GM23248 (cell line): Measurements from ENCODE around the gene SVEP1. TPM values are rescaled to one million over a fixed set of nuclear protein-coding genes. Genes with fewer than 3 reads are reported as not detected.
A peak's percentile ranks its signal among the peaks of the same experiment; 100 is the strongest.

Experiments used
- DNase-seq: peaks from one replicate; pipeline ENCODE4 v3.0.0-alpha.2; 2015
- H2AFZ ChIP-seq: fragments of 200-600 bp; sonication (generic); 2 replicates; pipeline ENCODE4 v1.6.1; 2016; ENCODE audit warnings: antibody characterized with exemption
- H3F3A ChIP-seq: fragments of 200-600 bp; sonication (generic); 2 replicates; pipeline ENCODE4 v1.6.1; 2016; ENCODE audit warnings: mild to moderate bottlenecking, antibody characterized with exemption, mixed run types; ENCODE audit not compliant: insufficient read depth
- H3K27ac ChIP-seq: fragments of 200-600 bp; sonication (generic); 2 replicates; pipeline ENCODE4 v1.5.1; 2016; ENCODE audit warnings: mild to moderate bottlenecking
- H3K27me3 ChIP-seq: fragments of 200-600 bp; sonication (generic); replicated peaks from 2 replicates; pipeline ENCODE4 v1.6.1; 2016; ENCODE audit warnings: mild to moderate bottlenecking; ENCODE audit not compliant: insufficient read depth
- H3K36me3 ChIP-seq: fragments of 200-600 bp; sonication (generic); 2 replicates; pipeline ENCODE4 v1.6.1; 2016; ENCODE audit warnings: low read depth, mild to moderate bottlenecking
- H3K4me1 ChIP-seq: fragments of 200-600 bp; sonication (generic); 2 replicates; pipeline ENCODE4 v1.6.1; 2016; ENCODE audit warnings: mild to moderate bottlenecking; ENCODE audit not compliant: insufficient read depth
- H3K4me2 ChIP-seq: fragments of 200-600 bp; sonication (generic); one replicate; pipeline ENCODE4 v1.6.1; 2016; ENCODE audit warnings: mild to moderate bottlenecking; ENCODE audit not compliant: unreplicated experiment
- H3K4me3 ChIP-seq: fragments of 200-600 bp; sonication (generic); 2 replicates; pipeline ENCODE4 v1.5.1; 2016; ENCODE audit warnings: mild to moderate bottlenecking
- H3K79me2 ChIP-seq: fragments of 200-600 bp; sonication (generic); 2 replicates; pipeline ENCODE4 v1.6.1; 2016; ENCODE audit warnings: mild to moderate bottlenecking; ENCODE audit not compliant: insufficient read depth
- H3K9ac ChIP-seq: fragments of 200-600 bp; sonication (generic); 2 replicates; pipeline ENCODE4 v1.6.1; 2016; ENCODE audit warnings: mild to moderate bottlenecking
- H3K9me2 ChIP-seq: fragments of 200-600 bp; sonication (generic); 2 replicates; pipeline ENCODE4 v1.6.1; 2016; ENCODE audit warnings: mixed run types, mild to moderate bottlenecking, moderate library complexity; ENCODE audit not compliant: insufficient read depth
- H3K9me3 ChIP-seq: fragments of 200-600 bp; sonication (generic); one replicate; pipeline ENCODE4 v1.6.1; 2017; ENCODE audit warnings: low read depth
- H4K20me1 ChIP-seq: fragments of 200-600 bp; sonication (generic); 2 replicates; pipeline ENCODE4 v1.6.0; 2016; ENCODE audit not compliant: insufficient read depth
- EZH2 ChIP-seq: fragments of 200-600 bp; sonication (generic); IDR thresholded peaks from 2 replicates; pipeline ENCODE4 v1.6.1; 2018; ENCODE audit warnings: antibody characterized with exemption, mild to moderate bottlenecking; ENCODE audit not compliant: insufficient read depth, poor library complexity, severe bottlenecking
- EZH2phosphoT487 ChIP-seq: fragments of 200-600 bp; sonication (generic); IDR thresholded peaks from 2 replicates; pipeline ENCODE4 v1.6.1; 2018; ENCODE audit warnings: antibody characterized with exemption, moderate library complexity, mild to moderate bottlenecking, low read depth; ENCODE audit not compliant: insufficient read depth
- WGBS, 2 experiments: methylation state at CpG; one replicate each; pipeline ENCODE4 v1.1.6; 2015 to 2017; ENCODE audit warnings: low lambda C conversion rate in 2 of 2, low coverage in 1 of 2; ENCODE audit errors: missing lambda C conversion rate in 2 of 2; 5-methylcytosine and 5-hydroxymethylcytosine counted together
- in situ Hi-C: fragments of 300-500 bp; cut with MboI; formaldehyde crosslinking; loops from 2 replicates; pipeline ENCODE4 v1.15.0; 2020
- polyA plus RNA-seq: library from polyadenylated mRNA; unstranded; fragments of >200 nt; fragmentation: Nextera tagmentation; extraction: Ambion mirVana; gene quantifications from 2 replicates; pipeline ENCODE4 v1.2.1, GENCODE V29; 2016
- total RNA-seq: library from RNA; depleted of rRNA; stranded (reverse); fragments of >200 nt; shearing (Covaris generic); gene quantifications from 2 replicates; pipeline ENCODE4 v1.2.3, GENCODE V29; 2014

Gene SVEP1
- total and polyA plus RNA-seq, 2 experiments from 2014 or later = 13.6 to 47.3 TPM

DNA sequence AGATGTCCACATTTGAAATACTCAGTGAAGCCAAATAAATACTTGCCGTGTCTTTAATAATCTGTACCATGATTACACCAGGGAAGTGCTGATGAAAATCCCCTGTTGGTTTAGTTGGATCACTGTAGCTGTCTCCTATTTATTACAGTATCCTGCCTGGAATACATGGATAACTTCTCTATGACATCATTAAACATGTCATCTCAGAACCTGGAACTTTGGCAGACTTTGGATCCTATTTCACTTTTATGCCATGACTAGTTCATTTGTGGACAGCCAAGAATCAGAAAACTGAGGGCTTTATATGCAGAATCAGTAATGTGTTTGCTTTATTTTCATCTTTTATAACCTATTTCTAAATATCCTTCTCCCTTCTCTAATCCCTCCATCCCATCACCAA is 241.8 kb downstream of the SVEP1 start, which contains the start of gene TXNDC8:
Gene TXNDC8 (minus strand): TSS at position 137 of the 400 bp plus-strand sequence.
- no peaks in the 10 kb centered on the region for H4K20me1 ChIP-seq
- no peaks in the 10 kb centered on the region for H3K9me2 ChIP-seq

DNA sequence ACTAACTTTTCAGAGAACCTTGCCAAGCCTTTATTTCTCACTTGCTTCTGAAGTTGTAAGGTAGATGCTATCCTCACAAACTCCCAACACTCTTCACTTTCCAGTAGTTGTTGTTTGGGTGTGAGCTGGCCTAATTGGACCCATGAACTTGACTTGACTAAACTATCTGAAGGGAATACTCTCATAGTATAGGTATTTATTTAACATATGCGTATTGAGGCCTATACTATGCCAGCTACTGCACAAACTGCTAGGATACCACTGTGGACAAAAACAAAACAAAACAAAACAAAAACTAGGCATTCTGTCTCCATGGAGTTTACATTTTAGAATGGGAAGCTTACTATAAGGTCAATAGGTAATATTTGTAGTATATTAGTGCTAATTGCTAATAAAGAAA is 243.2 kb downstream of the SVEP1 start:
- Histone ChIP-seq H3K9ac (no peak overlapping the region), H3K4me2 (no peak overlapping the region), H3K27ac (no peak overlapping the region), H3K27me3 (0 out of 2 replicates have a peak, but pooled peaks cover 4% of the 10 kb centered on the region), H3K79me2 (no peaks in the 10 kb centered on the region), H3K9me2 (no peaks in the 10 kb centered on the region), H3K4me3 (no peak overlapping the region), H3F3A (peaks cover 15% of the 10 kb centered on the region), H3K9me3 (no peaks in the 10 kb centered on the region), H2AFZ (no peak overlapping the region), H3K36me3 (no peaks in the 10 kb centered on the region), H3K4me1 (peaks cover 14% of the 10 kb centered on the region), H4K20me1 (no peaks in the 10 kb centered on the region)
- no peak for TF ChIP-seq EZH2phosphoT487
- TF ChIP-seq EZH2 = no peak
- 92 to 94% methylated on average over 1 of the region's 1 CpG for WGBS, 2 experiments
- in situ Hi-C loops = no loop called here
- no peak for DNase-seq

More for the DNA sequence above, 241.8 kb downstream of the SVEP1 start, which contains the start of gene TXNDC8:
- peak within 1 kb of the TSS; percentile 38 for H3K4me2 ChIP-seq
- H2AFZ ChIP-seq = no peak within 1 kb of the TSS
- H3K9ac ChIP-seq = no peak within 1 kb of the TSS
- no peak within 1 kb of the TSS for H3K27ac ChIP-seq
- H3K27me3 ChIP-seq = 0 out of 2 replicates have a peak, but pooled peaks cover 4% of the 10 kb centered on the region
- no peaks in the 10 kb centered on the region for H3K36me3 ChIP-seq
- DNase-seq = peak; percentile 69
- no peaks in the 10 kb centered on the region for H3K9me3 ChIP-seq
- peaks cover 14% of the 10 kb centered on the region for H3K4me1 ChIP-seq
- TF ChIP-seq EZH2phosphoT487 (no peak), EZH2 (no peak)
- H3F3A ChIP-seq = peaks cover 12% of the 10 kb centered on the region
- in situ Hi-C loops = no loop called here
- 50 to 54% methylated on average over 1 of the region's 1 CpG for WGBS, 2 experiments
- no peaks in the 10 kb centered on the region for H3K79me2 ChIP-seq
- H3K4me3 ChIP-seq = no peak within 1 kb of the TSS

DNA sequence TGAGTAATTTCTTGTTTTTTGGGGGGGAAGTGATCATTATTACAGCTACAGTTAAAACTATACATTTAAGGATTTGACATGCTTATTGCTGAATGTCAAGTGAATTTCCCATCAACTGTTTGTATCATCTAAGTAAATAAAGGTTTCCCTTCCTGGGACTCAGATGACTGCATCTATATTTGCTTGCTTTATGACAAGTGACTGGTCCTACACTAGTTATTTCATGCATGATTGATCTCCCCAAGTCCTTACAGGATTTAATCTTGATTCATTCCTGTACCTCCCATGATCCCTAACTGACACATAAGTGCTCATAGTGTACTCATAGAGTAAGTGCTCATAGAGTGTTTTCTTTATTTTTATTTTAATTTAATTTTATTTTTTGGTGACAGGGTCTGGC is 244.7 kb downstream of the SVEP1 start:
- TF ChIP-seq EZH2 (no peak), EZH2phosphoT487 (no peak)
- Histone ChIP-seq H3K9me2 (no peaks in the 10 kb centered on the region), H3K4me2 (no peak overlapping the region), H3K27ac (no peak overlapping the region), H4K20me1 (no peaks in the 10 kb centered on the region), H3K27me3 (0 out of 2 replicates have a peak, but pooled peaks cover 4% of the 10 kb centered on the region), H3F3A (peaks cover 28% of the 10 kb centered on the region), H3K4me1 (peaks cover 14% of the 10 kb centered on the region), H3K4me3 (no peak overlapping the region), H3K79me2 (no peaks in the 10 kb centered on the region), H3K36me3 (no peaks in the 10 kb centered on the region), H2AFZ (no peak overlapping the region), H3K9ac (no peak overlapping the region), H3K9me3 (no peaks in the 10 kb centered on the region)
- no peak for DNase-seq
- in situ Hi-C loops = no loop called here

DNA sequence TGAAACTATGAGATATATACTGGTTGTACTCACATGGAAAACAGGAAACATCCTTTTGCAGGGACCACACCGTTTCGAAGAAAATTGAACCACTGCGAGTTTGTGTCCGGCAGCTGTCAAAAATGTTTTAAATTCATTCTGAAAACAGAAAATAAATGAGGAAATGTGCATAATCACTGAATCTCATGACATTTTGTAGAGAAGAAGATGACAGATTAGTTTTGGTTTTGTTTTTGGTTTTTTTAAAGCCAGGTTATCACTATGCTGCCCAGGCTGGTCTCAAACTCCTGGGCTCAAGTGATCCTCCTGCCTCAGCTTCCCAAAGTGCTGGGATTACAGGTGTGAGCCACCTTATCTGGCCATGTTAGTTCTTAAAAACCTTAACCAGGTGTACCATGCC is 245.4 kb downstream of the SVEP1 start:
- peaks cover 14% of the 10 kb centered on the region for H3K4me1 ChIP-seq
- H4K20me1 ChIP-seq = no peaks in the 10 kb centered on the region
- H3K4me2 ChIP-seq = no peak overlapping the region
- no peak overlapping the region for H2AFZ ChIP-seq
- TF ChIP-seq EZH2phosphoT487 (no peak), EZH2 (no peak)
- H3K27ac ChIP-seq = no peak overlapping the region
- no peak overlapping the region for H3K9ac ChIP-seq
- no peaks in the 10 kb centered on the region for H3K36me3 ChIP-seq
- H3K4me3 ChIP-seq = no peak overlapping the region
- no peaks in the 10 kb centered on the region for H3K9me2 ChIP-seq
- no peaks in the 10 kb centered on the region for H3K9me3 ChIP-seq
- peaks cover 28% of the 10 kb centered on the region for H3F3A ChIP-seq
- 0 out of 2 replicates have a peak, but pooled peaks cover 4% of the 10 kb centered on the region for H3K27me3 ChIP-seq
- no peak for DNase-seq
- in situ Hi-C loops = no loop called here
- WGBS, 2 experiments = 96 to 99% methylated on average over 4 of the region's 4 CpGs
- H3K79me2 ChIP-seq = no peaks in the 10 kb centered on the region

DNA sequence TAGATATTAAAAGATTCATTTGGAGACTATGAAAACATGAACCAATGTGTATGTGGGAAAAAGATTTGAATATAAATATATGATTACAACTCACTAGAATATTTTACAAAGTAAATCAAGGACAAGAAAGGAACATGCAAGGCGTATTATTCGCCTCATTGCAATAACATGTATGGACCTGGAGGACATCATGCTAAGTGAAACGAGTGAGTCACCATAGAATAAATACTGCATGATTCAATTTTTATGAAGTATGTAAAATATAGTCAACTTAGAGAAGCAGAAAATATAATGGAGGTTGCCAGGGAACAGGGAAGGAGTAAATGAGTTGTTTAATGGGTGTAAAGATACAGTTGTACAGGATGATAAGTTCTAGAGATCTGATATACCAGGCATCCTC is 246.8 kb downstream of the SVEP1 start:
- Histone ChIP-seq H3K36me3 (no peaks in the 10 kb centered on the region), H3K4me2 (no peak overlapping the region)

More for the DNA sequence above, 246.8 kb downstream of the SVEP1 start:
- Histone ChIP-seq H3K4me1 (peaks cover 4% of the 10 kb centered on the region), H3F3A (peaks cover 20% of the 10 kb centered on the region), H2AFZ (no peak overlapping the region), H3K9me3 (no peaks in the 10 kb centered on the region), H3K27ac (no peak overlapping the region), H3K4me3 (no peak overlapping the region), H3K79me2 (no peaks in the 10 kb centered on the region), H3K9ac (no peak overlapping the region), H3K9me2 (0 out of 2 replicates have a peak, but pooled peaks cover 2% of the 10 kb centered on the region), H4K20me1 (no peaks in the 10 kb centered on the region), H3K27me3 (0 out of 2 replicates have a peak, but pooled peaks cover 4% of the 10 kb centered on the region)
- no peak for TF ChIP-seq EZH2phosphoT487
- no peak for TF ChIP-seq EZH2
- 82 to 83% methylated on average over 3 of the region's 3 CpGs for WGBS, 2 experiments
- in situ Hi-C loops = no loop called here
- no peak for DNase-seq
